Measurements from ENCODE around the gene ABCC3.

- TF ChIP-seq CTCF (conservative IDR thresholded peaks at IDR 0.05; ENCODE audit: low read depth, low read length) (no peak), EZH2 (IDR thresholded peaks at IDR 0.05; ENCODE audit: borderline replicate concordance, low read depth, low read length, poor library complexity, severe bottlenecking) (no peak)
Observed at GRCh38 chr17:50699410-50699809, 64.7 kb downstream of the ABCC3 start.

All from A673 (cell line).